Fibroblast of mammary gland (primary cell): Measurements from ENCODE around the gene BPIFB4.

Experiments
- DNase-seq: peaks from one replicate; pipeline ENCODE4 v3.0.0-alpha.2; 2010; ENCODE audit warnings: low read depth
- H3K4me3 ChIP-seq: 2 replicates; pipeline ENCODE4 v1.5.1; 2011; ENCODE audit warnings: low read depth, mild to moderate bottlenecking, low read length, moderate library complexity; ENCODE audit not compliant: control insufficient read depth
- CTCF ChIP-seq: conservative IDR thresholded peaks from 2 replicates; pipeline ENCODE4 v1.5.1; 2011; ENCODE audit warnings: low read depth, low read length, inconsistent platforms; ENCODE audit not compliant: control insufficient read depth, insufficient read depth

BPIFB4 gene

GRCh38 chr20:33124994-33125393 lies 45.6 kb downstream of the BPIFB4 start:
- DNase-seq: no peak
- no peak overlapping the region for H3K4me3 ChIP-seq
- TF ChIP-seq CTCF: no peak

- DNase-seq: no peak
- H3K4me3 ChIP-seq: no peak overlapping the region
- no peak for TF ChIP-seq CTCF
These were observed 46.5 kb downstream of the BPIFB4 start for GRCh38 chr20:33125983-33126382.

- no peak overlapping the region for H3K4me3 ChIP-seq
- TF ChIP-seq CTCF: no peak
- no peak for DNase-seq
These were observed 48.1 kb downstream of the BPIFB4 start for GRCh38 chr20:33127422-33128097.

GRCh38 chr20:33130568-33131061 lies 51.2 kb downstream of the BPIFB4 start:
- no peak for TF ChIP-seq CTCF
- DNase-seq: peak; percentile 51

GRCh38 chr20:33131949-33132473 lies 52.6 kb downstream of the BPIFB4 start:
- H3K4me3 ChIP-seq: no peak overlapping the region
- no peak for TF ChIP-seq CTCF
- no peak for DNase-seq

More at GRCh38 chr20:33130568-33131061, 51.2 kb downstream of the BPIFB4 start:
- H3K4me3 ChIP-seq: no peak overlapping the region

GRCh38 chr20:33132513-33133372 lies 53.3 kb downstream of the BPIFB4 start:
- H3K4me3 ChIP-seq: no peak overlapping the region
- TF ChIP-seq CTCF: no peak
- no peak for DNase-seq
